WTC11 (cell line): ENCODE data around the gene OR9Q1.

ENCODE experiments used
- CREB1 ChIP-seq: sonication (generic); formaldehyde crosslinking; IDR thresholded peaks from 2 replicates; pipeline ENCODE4 v1.8.0; 2023; ENCODE audit warnings: mild to moderate bottlenecking, missing genetic modification reagents
- NFYB ChIP-seq: sonication (generic); formaldehyde crosslinking; conservative IDR thresholded peaks from 2 replicates; pipeline ENCODE4 v1.8.0; 2022; ENCODE audit warnings: low read depth, missing genetic modification reagents
- TEAD4 ChIP-seq: sonication (generic); formaldehyde crosslinking; IDR thresholded peaks from 2 replicates; pipeline ENCODE4 v1.8.0; 2022; ENCODE audit warnings: mild to moderate bottlenecking, missing genetic modification reagents
- ZNF671 ChIP-seq: fragments of 250-450 bp; sonication (Bioruptor Pico); IDR thresholded peaks from 2 replicates; pipeline ENCODE4 v1.8.0; 2021; ENCODE audit warnings: mild to moderate bottlenecking
- TF ChIP-seq, protein P1 (sequence below): sonication (generic); formaldehyde crosslinking; IDR thresholded peaks from 2 replicates; pipeline ENCODE4 v1.8.0; 2022; ENCODE audit warnings: mild to moderate bottlenecking, missing genetic modification reagents
- TF ChIP-seq, protein P2 (sequence below): sonication (generic); formaldehyde crosslinking; IDR thresholded peaks from 2 replicates; pipeline ENCODE4 v1.8.0; 2022; ENCODE audit warnings: missing genetic modification reagents
- TF ChIP-seq, protein P3 (sequence below): fragments of 200-600 bp; IDR thresholded peaks from 2 replicates; pipeline ENCODE4 v1.8.0; 2022; ENCODE audit warnings: antibody characterized with exemption
- TF ChIP-seq, protein P4 (sequence below): sonication (generic); formaldehyde crosslinking; IDR thresholded peaks from 2 replicates; pipeline ENCODE4 v1.8.0; 2022; ENCODE audit warnings: mild to moderate bottlenecking, missing genetic modification reagents
- TF ChIP-seq, protein P5 (sequence below): fragments of 250-450 bp; sonication (Bioruptor Pico); IDR thresholded peaks from 2 replicates; pipeline ENCODE4 v1.9.0; 2021; ENCODE audit warnings: moderate library complexity, mild to moderate bottlenecking, inconsistent platforms, borderline replicate concordance
- TF ChIP-seq, protein P6 (sequence below): sonication (generic); formaldehyde crosslinking; conservative IDR thresholded peaks from 2 replicates; pipeline ENCODE4 v1.8.1; 2022; ENCODE audit warnings: mild to moderate bottlenecking, missing genetic modification reagents

DNA sequence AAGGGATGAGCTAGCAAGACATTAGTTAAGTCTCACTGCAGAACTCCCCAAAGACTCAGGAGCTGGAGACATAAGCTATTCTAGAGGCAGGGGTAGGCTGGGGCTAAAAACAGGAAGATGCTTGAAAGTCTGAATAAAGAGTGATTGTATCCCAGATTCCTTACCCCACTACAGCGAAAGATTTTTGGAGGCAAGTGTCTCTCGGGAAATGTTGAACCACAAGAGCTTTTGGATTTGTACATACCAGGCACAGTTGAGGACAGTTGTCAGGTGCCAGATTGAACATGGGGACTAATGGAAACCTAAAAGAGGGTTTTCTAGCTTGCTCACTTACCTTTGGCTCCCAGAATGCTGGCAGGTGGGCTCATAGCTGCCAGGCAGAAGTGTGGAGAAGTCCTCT lies 43.5 kb upstream of the OR9Q1 start:
- TF ChIP-seq, protein P1, sequence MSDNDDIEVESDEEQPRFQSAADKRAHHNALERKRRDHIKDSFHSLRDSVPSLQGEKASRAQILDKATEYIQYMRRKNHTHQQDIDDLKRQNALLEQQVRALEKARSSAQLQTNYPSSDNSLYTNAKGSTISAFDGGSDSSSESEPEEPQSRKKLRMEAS (CRISPR knock-in tag) = no peak
- TF ChIP-seq NFYB (CRISPR knock-in tag) (no peak), TEAD4 (CRISPR knock-in tag) (no peak), CREB1 (no peak), ZNF671 (CRISPR knock-in tag) (no peak)
- TF ChIP-seq, protein P2, sequence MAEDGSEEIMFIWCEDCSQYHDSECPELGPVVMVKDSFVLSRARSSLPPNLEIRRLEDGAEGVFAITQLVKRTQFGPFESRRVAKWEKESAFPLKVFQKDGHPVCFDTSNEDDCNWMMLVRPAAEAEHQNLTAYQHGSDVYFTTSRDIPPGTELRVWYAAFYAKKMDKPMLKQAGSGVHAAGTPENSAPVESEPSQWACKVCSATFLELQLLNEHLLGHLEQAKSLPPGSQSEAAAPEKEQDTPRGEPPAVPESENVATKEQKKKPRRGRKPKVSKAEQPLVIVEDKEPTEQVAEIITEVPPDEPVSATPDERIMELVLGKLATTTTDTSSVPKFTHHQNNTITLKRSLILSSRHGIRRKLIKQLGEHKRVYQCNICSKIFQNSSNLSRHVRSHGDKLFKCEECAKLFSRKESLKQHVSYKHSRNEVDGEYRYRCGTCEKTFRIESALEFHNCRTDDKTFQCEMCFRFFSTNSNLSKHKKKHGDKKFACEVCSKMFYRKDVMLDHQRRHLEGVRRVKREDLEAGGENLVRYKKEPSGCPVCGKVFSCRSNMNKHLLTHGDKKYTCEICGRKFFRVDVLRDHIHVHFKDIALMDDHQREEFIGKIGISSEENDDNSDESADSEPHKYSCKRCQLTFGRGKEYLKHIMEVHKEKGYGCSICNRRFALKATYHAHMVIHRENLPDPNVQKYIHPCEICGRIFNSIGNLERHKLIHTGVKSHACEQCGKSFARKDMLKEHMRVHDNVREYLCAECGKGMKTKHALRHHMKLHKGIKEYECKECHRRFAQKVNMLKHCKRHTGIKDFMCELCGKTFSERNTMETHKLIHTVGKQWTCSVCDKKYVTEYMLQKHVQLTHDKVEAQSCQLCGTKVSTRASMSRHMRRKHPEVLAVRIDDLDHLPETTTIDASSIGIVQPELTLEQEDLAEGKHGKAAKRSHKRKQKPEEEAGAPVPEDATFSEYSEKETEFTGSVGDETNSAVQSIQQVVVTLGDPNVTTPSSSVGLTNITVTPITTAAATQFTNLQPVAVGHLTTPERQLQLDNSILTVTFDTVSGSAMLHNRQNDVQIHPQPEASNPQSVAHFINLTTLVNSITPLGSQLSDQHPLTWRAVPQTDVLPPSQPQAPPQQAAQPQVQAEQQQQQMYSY (CRISPR knock-in tag) = no peak
- TF ChIP-seq, protein P3, sequence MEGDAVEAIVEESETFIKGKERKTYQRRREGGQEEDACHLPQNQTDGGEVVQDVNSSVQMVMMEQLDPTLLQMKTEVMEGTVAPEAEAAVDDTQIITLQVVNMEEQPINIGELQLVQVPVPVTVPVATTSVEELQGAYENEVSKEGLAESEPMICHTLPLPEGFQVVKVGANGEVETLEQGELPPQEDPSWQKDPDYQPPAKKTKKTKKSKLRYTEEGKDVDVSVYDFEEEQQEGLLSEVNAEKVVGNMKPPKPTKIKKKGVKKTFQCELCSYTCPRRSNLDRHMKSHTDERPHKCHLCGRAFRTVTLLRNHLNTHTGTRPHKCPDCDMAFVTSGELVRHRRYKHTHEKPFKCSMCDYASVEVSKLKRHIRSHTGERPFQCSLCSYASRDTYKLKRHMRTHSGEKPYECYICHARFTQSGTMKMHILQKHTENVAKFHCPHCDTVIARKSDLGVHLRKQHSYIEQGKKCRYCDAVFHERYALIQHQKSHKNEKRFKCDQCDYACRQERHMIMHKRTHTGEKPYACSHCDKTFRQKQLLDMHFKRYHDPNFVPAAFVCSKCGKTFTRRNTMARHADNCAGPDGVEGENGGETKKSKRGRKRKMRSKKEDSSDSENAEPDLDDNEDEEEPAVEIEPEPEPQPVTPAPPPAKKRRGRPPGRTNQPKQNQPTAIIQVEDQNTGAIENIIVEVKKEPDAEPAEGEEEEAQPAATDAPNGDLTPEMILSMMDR = no peak
- TF ChIP-seq, protein P4, sequence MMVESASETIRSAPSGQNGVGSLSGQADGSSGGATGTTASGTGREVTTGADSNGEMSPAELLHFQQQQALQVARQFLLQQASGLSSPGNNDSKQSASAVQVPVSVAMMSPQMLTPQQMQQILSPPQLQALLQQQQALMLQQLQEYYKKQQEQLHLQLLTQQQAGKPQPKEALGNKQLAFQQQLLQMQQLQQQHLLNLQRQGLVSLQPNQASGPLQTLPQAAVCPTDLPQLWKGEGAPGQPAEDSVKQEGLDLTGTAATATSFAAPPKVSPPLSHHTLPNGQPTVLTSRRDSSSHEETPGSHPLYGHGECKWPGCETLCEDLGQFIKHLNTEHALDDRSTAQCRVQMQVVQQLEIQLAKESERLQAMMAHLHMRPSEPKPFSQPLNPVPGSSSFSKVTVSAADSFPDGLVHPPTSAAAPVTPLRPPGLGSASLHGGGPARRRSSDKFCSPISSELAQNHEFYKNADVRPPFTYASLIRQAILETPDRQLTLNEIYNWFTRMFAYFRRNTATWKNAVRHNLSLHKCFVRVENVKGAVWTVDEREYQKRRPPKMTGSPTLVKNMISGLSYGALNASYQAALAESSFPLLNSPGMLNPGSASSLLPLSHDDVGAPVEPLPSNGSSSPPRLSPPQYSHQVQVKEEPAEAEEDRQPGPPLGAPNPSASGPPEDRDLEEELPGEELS (CRISPR knock-in tag) = no peak
- TF ChIP-seq, protein P5, sequence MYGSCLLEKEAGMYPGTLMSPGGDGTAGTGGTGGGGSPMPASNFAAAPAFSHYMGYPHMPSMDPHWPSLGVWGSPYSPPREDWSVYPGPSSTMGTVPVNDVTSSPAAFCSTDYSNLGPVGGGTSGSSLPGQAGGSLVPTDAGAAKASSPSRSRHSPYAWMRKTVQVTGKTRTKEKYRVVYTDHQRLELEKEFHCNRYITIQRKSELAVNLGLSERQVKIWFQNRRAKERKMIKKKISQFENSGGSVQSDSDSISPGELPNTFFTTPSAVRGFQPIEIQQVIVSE = no peak
- TF ChIP-seq, protein P6, sequence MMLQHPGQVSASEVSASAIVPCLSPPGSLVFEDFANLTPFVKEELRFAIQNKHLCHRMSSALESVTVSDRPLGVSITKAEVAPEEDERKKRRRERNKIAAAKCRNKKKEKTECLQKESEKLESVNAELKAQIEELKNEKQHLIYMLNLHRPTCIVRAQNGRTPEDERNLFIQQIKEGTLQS = no peak
